Mesenteric fat pad (tissue), 1 donor: ENCODE data around the gene S100P. TPM values are rescaled to one million over a fixed set of nuclear protein-coding genes. Genes with fewer than 3 reads are reported as not detected.
"Not testable (repeated sequence)": the region's sequence is repeated elsewhere in the genome, so short reads cannot be mapped to it uniquely, and the experiment has no call there.

Experiments
- DNase-seq: peaks from one replicate; pipeline ENCODE4 v3.0.0-alpha.2; 2020; ENCODE audit warnings: low spot score
- total RNA-seq: library from RNA; stranded (reverse); fragmentation: NEBNext Ultra II Directional; extraction: Animal tissue kit (Norgen Biotek cat#: 25700); gene quantifications from one replicate; pipeline ENCODE4 v1.2.1, GENCODE V29; 2021
- donor health status: DM: yes; HTN: yes; CAD: no.

The S100P gene
- total RNA-seq, 1 donor from 2014 or later, result 16.1 TPM

DNA sequence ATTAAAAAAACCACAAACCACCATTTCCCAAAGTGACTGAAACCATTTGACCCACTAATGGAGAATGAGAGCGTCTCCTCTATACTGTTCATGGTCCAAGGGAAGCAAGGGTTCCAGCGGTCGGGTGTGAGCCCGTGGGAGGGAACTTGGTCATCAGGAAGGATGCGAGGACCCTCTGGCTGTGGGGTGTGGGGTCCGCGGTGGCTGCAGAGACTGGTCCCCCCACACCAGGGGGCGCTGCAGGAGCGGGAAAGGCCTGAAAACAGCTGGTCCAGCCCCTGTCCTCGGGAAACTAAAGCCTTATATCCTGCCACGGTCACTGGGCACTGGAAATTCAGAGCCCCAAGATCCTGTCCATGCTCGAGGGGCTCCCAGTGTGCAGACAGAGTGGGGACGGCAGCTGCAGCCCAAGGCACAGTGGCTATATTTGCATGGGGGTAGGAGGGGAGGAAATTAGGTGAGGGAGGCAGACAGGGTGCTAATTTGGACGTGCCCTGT, 26.6 kb downstream of the S100P start:
- peak; percentile 93 for DNase-seq

GRCh38 chr4:6721121-6721520, 27.4 kb downstream of the S100P start:
- peak; percentile 60 for DNase-seq

DNA sequence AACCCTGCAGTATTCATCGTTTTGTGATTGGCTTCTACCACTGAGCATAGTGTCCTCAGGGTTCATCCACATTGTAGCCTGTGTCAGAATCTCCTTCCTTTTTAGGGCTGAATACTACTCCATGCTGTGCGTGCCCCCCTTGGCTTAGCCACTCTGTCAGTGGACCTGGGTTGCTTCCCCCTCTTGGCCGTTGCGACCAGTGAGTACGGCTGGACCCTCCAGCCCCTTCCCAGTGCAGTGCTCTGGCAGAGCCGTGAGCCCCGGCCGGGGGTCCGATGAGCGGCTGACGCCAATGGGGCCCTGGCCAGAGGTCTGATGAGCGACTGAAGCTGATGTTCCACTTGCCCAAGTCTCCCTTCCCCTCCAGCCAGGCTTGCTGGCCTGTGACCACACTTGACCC, 29.2 kb downstream of the S100P start:
- peak; percentile 80 for DNase-seq

GRCh38 chr4:6723851-6724250, 30.2 kb downstream of the S100P start:
- peak; percentile 86 for DNase-seq

DNA sequence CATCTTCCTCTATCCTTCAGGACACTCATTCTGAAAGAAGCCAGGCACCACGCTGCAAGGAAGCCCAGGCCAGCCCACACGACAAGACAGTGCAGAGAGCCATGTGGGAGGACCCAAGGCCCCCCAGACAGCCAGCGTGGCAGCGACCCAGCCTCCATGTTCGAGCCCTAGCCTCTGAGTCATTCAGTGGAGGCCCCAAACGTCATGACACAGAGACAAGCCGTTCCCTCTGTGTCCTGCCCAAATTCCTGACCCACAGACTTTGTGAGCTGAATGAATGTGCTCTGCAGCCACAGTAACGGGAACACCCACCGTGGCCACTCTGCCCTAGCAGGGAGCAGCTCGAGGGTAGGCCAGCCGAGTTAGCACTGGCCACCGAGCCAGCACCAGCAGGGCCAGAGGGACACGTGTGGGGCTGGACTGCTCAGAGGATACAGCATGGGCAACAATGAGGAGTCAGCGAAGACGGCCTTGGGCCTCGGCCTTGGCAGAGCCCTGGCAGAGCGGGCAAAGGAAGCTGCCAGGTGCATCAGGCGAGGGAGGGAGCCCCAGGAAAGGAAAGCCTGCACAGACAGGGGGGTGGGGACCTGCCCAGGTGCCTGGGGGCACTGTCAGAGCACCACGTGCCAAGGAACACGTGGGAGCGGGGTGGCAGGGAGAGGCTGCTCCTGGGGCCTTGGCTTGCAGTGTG, 30.9 kb downstream of the S100P start:
- DNase-seq, result peak; percentile 82

DNA sequence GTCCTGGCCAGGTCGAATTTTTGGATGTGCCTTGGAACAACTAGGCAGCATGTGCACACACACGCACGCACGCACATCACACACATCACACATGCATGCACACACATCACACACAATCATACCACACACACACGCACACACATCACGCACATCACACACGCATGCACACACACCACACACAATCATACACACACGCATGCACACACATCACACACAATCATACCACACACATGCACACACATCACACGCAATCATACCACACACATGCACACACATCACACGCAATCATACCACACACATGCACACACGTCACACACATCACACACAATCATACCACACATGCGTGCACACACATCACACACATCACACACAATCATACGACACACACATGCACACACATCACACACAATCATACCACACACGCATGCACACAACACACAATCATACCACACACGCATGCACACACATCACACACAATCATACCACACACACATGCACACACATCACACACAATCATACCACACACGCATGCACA, 31.8 kb downstream of the S100P start:
- not testable (repeated sequence) for DNase-seq

- peak; percentile 86 for DNase-seq
These were observed 33.6 kb downstream of the S100P start for GRCh38 chr4:6727081-6727942.

GRCh38 chr4:6727943-6728250, 34.2 kb downstream of the S100P start:
- DNase-seq, result peak; percentile 1

DNA sequence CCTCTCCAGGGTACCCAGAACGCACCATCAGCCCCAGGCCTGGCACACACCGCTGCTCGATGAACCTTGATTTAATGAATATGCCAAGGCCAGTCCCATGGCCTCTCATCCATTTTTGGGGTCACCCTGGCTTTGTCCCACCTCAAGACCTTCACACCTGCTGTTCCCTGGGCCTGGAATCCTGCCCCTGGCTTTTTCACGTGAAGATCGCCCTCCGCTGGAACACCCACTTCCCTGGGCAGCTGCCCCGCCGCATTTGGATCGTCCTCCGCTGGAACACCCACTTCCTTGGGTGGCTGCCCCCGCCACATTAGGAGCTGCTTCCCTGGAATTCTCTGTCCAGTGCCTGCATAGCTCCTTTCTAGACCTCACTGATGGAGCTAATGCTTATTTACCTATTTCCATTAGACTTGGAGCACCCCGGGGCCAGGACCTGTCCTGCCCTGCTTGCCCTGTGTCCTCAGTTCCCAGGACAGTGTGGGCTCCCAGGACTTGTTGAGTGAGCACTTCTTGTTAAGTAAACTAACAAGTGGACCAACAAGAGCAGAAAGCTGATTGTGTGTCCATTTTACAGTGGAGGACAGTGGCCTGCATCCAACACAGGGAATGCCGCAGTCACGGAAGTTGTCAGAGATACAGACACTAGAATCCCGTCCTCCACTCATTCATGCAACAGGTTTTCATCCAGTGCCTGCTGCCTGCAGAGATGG, 34.8 kb downstream of the S100P start:
- DNase-seq, result peak; percentile 68

DNA sequence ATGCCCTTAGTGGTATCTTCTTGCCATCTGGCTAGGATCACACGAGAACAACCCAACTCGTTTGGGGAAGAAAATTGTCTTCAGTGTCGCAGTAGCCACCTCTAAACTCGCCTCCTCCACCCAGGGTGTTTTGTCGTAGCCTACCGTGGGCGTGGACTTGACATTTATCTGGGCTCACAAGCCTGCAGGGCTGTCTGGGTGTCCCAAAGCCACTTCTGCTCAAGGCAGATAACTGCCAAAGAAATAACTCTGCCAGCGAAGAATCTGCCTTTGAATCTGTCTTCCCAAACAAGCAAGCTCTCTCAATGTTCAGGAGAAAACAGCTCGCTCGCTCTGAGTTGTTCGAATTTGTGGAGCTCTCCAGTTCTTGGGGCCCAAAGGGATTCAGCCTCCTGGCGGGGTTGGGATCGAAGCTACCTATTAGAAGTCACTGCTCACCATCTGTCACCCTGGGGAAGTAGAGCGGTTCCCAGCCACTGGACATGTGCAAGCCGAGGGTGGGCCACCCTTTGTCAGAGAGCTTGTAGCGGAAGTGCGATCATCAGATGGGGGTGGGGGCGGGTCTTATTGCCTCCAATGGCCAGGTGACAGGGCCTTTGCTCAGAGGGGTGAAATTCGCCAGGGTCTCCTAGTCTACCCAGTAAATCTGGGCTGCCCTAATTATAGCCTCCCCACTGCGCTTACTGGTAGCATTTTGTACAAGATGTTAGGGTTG, 37.1 kb downstream of the S100P start:
- peak; percentile 80 for DNase-seq

GRCh38 chr4:6731318-6731675, 37.6 kb downstream of the S100P start:
- DNase-seq, result no peak

DNA sequence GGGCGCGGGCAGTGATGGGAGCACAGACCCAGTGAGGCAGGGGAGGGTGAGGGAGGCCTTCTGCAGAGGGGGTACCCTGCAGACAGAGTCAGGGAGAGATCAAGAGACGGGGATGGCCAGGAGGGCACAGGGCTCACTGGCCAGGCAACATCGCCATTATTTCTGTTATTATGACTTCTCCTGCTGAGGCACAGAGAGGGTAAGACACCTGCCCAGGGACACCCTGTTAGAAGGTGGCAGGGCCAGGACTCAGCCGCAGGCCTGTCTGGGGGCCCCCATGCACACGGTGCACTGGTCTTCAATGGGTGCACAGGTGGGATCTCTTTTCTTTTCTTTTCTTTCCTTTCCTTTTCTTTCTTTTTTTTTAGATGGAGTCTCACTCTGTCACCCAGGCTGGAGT, 38.1 kb downstream of the S100P start:
- DNase-seq, result peak; percentile 78

DNA sequence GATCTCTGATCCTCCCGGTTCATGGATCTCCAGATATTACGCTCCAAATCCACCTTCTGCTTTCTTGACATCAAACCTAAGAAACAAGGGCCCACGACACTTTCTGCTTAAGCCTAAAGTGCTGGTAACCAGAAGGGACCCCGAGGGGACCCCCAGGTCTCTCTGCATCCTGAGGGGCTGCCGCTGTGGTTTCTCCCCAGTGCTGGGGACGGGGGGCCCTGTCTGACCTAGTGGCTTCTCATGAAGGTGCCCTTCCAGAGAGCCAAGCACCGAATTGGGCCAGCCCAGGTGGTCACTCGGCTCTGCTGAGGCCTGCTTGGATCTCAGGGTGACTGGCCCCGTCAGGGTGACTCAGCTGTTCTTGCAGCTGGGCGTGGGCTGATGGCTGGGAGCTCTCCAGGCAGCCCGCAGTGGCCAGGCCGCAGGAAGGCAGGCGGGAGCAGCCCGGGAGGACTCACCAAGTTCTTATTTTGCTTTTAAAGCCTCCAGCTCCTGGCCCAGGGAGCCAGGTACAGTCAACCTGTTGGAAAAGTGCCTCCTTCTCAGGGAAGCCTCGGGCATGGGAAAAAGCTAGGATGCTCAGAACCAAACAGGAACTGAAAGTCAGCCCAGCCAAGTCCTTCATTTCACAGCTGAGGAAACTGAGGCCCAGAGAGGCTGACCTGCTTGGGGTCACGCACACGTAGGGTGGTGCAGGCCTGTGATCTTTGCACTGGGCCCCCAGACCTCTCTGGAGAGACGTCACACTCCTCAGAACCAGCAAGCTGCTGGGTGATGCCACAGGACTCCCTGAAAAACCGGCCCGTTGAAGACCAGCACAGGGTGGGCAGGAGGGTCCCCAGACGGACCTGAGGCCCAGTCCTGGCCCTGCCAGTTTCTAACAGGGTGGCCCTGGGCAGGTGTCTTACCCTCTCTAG, 39.0 kb downstream of the S100P start:
- DNase-seq, result peak; percentile 91

DNA sequence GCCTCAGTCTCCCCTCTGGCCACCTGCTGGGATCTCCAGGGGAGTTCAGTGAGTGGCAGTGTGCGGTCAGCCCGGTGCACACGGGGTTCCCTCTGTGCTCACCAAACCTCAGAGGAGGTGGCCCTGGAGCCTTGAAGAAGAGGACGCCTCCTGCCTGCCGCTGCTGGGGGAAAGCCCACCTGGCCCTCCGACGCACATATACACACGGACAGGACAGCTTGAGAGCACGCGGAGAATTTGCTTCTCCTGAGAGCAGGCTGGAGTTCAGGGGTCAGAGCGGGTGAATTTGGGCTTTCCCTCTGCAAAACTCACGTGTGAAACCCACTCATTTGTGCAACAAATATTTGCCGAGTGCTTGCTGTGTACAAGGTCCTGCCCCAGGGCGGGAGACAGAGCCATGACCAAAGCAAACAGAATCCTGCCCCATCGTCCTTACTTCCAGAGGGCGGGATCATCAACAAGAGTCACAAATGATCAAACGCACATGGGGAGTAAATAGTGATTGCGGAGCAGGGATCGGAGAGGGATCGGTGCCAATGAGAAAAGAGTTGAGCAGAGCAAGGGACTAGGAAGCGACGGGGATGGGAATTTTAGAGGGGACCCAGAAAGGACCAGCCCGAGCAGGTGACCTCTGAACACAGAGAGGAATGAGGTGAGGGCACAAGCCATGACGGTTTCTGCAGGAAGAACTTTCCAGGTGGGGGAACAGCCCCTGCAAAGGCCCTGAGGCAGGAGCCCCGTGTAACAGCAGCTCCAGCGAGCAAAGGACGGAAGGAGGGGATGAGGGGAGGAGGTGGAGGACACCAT, 39.9 kb downstream of the S100P start:
- peak; percentile 72 for DNase-seq

DNA sequence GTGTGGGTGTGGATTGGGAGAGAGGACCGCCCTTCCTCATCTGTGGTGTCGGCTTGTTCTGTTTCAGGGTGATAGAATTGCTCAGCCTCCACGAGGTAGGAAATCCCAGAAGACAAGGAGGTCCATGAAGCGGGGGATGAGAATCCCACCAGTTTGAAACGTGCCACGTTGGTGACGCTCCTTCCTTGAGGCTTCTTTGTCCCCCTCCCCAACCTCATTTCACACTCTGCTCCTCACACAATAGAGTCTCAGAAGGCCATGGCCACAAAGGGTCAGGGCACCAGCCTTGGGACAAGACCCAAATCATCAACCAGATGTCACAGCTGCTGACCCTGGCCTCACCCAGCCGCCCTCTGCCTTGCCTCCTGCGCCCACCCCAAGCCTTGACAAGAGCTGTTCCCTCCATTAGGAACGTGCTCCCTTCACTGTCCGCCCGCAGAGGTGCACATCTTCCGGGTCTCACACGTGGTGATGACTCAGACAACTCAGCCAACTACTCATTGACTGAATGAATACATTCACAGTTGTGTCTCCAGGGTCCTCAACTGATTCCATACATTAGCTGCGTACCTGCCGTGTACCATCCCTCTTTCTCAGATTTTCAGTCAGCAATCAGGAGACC, 40.6 kb downstream of the S100P start:
- peak; percentile 49 for DNase-seq

GRCh38 chr4:6739920-6740319, 46.2 kb downstream of the S100P start:
- DNase-seq, result peak; percentile 3

DNA sequence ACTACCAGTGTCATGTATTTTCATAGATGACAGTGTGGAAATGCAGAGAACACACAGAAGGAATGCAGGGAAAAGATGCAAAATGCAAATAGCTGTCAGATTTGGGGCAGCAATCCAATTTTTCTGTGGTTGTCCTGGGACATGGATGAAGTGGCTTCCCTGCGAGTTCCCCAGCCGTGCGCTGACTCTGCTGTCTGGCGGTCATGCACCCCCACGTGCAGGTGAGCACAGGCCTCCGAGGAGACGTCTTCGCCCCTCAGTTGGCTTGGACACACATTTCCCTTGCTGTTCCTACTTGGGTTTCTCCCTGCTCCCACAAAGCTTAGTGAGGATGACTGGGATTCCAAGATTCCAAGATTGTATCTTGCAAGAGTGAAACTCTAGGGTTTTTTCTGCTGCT, 46.7 kb downstream of the S100P start:
- DNase-seq, result no peak

- no peak for DNase-seq
These were observed 48.8 kb downstream of the S100P start for GRCh38 chr4:6742507-6742906.

- no peak for DNase-seq
These were observed 49.3 kb downstream of the S100P start for GRCh38 chr4:6742989-6743388.
